Stomach (tissue), 4 donors: ENCODE data around the gene ZDHHC17.

Experiments
- EP300 ChIP-seq: sonication (generic); formaldehyde crosslinking; IDR thresholded peaks from one replicate; pipeline ENCODE4 v1.6.1; 2017; ENCODE audit warnings: antibody characterized with exemption
- POLR2A ChIP-seq, 4 donors: fragments of 450-650 bp; IDR thresholded peaks; one replicate each; pipeline ENCODE4 v1.6.1; 2016; ENCODE audit warnings: antibody characterized with exemption in 4 of 4, control low read depth in 2 of 4, mild to moderate bottlenecking in 1 of 4, moderate library complexity in 1 of 4
- POLR2AphosphoS5 ChIP-seq, 3 donors: sonication (generic); formaldehyde crosslinking; IDR thresholded peaks; one replicate each; pipeline ENCODE4 v1.6.1; 2016; ENCODE audit warnings: antibody characterized with exemption in 3 of 3
- TF ChIP-seq, protein P1 (sequence below), 7 experiments: fragments of 450-650 bp in 4 of 7; fragments of 200-600 bp in 3 of 7; sonication (generic) in 3 of 7; IDR thresholded peaks; one replicate each; pipeline ENCODE4 v1.5.1; 2016 to 2019; ENCODE audit warnings: antibody characterized with exemption in 7 of 7, control low read depth in 2 of 7, mild to moderate bottlenecking in 1 of 7

DNA sequence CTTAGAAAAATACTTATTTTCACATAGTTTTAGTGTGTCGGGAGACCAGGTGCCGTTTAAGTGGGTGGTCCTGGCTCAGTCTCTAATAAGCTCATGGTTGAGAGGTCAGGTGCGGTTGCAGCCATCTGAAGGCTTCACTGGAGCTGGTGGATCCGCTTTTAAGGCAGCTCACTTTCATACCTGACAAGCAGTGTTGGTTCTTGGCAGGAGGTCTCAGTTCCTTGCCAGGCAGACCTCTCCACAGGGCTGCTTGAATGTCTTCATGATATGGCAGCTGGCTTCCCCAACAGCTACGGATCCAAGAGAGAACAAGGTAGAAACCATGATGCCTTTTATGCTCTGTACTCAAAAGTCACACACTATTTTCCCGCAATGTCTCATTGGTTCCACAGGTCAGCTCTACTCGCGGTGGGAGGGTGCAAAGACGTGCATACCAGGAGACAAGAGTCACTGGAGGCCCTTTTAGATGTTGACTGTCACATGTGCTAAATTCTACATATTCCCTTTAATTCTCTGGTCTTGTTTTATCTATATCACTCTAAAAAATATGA is 8.0 kb upstream of the ZDHHC17 start:
- TF ChIP-seq POLR2A (IDR thresholded peaks at IDR 0.05) (no peak), POLR2AphosphoS5 (IDR thresholded peaks at IDR 0.05) (no peak), EP300 (no peak)
- TF ChIP-seq, protein P1, sequence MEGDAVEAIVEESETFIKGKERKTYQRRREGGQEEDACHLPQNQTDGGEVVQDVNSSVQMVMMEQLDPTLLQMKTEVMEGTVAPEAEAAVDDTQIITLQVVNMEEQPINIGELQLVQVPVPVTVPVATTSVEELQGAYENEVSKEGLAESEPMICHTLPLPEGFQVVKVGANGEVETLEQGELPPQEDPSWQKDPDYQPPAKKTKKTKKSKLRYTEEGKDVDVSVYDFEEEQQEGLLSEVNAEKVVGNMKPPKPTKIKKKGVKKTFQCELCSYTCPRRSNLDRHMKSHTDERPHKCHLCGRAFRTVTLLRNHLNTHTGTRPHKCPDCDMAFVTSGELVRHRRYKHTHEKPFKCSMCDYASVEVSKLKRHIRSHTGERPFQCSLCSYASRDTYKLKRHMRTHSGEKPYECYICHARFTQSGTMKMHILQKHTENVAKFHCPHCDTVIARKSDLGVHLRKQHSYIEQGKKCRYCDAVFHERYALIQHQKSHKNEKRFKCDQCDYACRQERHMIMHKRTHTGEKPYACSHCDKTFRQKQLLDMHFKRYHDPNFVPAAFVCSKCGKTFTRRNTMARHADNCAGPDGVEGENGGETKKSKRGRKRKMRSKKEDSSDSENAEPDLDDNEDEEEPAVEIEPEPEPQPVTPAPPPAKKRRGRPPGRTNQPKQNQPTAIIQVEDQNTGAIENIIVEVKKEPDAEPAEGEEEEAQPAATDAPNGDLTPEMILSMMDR (IDR thresholded peaks at IDR 0.05) = no peak
